ENCODE results near the gene SCMH1.

Gene SCMH1

GRCh38 chr1:41277371-41277975 is 35.4 kb upstream of the SCMH1 start:
- Histone ChIP-seq H3K36me3 (replicated peaks) (no peaks in the 10 kb centered on the region), H3K27ac (no peak overlapping the region), H3K27me3 (replicated peaks) (peaks cover 9% of the 10 kb centered on the region), H3K4me3 (ENCODE audit: low read depth, low read length) (no peak overlapping the region)
- no peak for TF ChIP-seq CTCF (IDR thresholded peaks at IDR 0.05; ENCODE audit: low read depth, low read length, missing control alignments)
- no peak for DNase-seq
- in situ Hi-C loops (cut with HindIII; ENCODE audit: low pct_ligation_motif_present, low sequenced_read_pairs), result loop anchor here (25.0 kb wide), 1 partner anchor 135 kb away; no protein-coding TSS in a partner anchor

- Histone ChIP-seq H3K27ac (no peak overlapping the region), H3K36me3 (replicated peaks) (no peaks in the 10 kb centered on the region), H3K4me3 (ENCODE audit: low read depth, low read length) (no peak overlapping the region), H3K27me3 (replicated peaks) (peaks cover 9% of the 10 kb centered on the region)
- no peak for TF ChIP-seq CTCF (IDR thresholded peaks at IDR 0.05; ENCODE audit: low read depth, low read length, missing control alignments)
- in situ Hi-C loops (cut with HindIII; ENCODE audit: low pct_ligation_motif_present, low sequenced_read_pairs), result loop anchor here (25.0 kb wide), 1 partner anchor 136 kb away; no protein-coding TSS in a partner anchor
- no peak for DNase-seq
These were observed 33.7 kb upstream of the SCMH1 start for GRCh38 chr1:41275831-41276230.

GRCh38 chr1:41274752-41275545 is 32.8 kb upstream of the SCMH1 start:
- peaks cover 2% of the 10 kb centered on the region for H3K27me3 ChIP-seq (replicated peaks)
- no peak for DNase-seq

GRCh38 chr1:41272601-41273000 is 30.5 kb upstream of the SCMH1 start:
- in situ Hi-C loops (cut with HindIII; ENCODE audit: low pct_ligation_motif_present, low sequenced_read_pairs), result no loop called here
- Histone ChIP-seq H3K4me3 (ENCODE audit: low read depth, low read length) (no peak overlapping the region), H3K36me3 (replicated peaks) (no peaks in the 10 kb centered on the region), H3K27me3 (replicated peaks) (peaks cover 2% of the 10 kb centered on the region), H3K27ac (no peak overlapping the region)
- no peak for DNase-seq
- TF ChIP-seq CTCF (IDR thresholded peaks at IDR 0.05; ENCODE audit: low read depth, low read length, missing control alignments), result no peak

More at GRCh38 chr1:41274752-41275545, 32.8 kb upstream of the SCMH1 start:
- TF ChIP-seq CTCF (IDR thresholded peaks at IDR 0.05; ENCODE audit: low read depth, low read length, missing control alignments), result no peak
- Histone ChIP-seq H3K27ac (no peak overlapping the region), H3K4me3 (ENCODE audit: low read depth, low read length) (no peak overlapping the region), H3K36me3 (replicated peaks) (no peaks in the 10 kb centered on the region)
- in situ Hi-C loops (cut with HindIII; ENCODE audit: low pct_ligation_motif_present, low sequenced_read_pairs), result loop anchor here (25.0 kb wide), 1 partner anchor 137 kb away; no protein-coding TSS in a partner anchor

- peak; percentile 64 for DNase-seq
- Histone ChIP-seq H3K36me3 (replicated peaks) (no peaks in the 10 kb centered on the region), H3K27me3 (replicated peaks) (no peaks in the 10 kb centered on the region), H3K27ac (no peak overlapping the region), H3K4me3 (ENCODE audit: low read depth, low read length) (no peak overlapping the region)
- in situ Hi-C loops (cut with HindIII; ENCODE audit: low pct_ligation_motif_present, low sequenced_read_pairs), result no loop called here
- peak; percentile 97 for TF ChIP-seq CTCF (IDR thresholded peaks at IDR 0.05; ENCODE audit: low read depth, low read length, missing control alignments)
These were observed 26.2 kb upstream of the SCMH1 start for GRCh38 chr1:41268154-41268770.
